Hepatocyte (in vitro differentiated cells): Measurements from ENCODE around the gene SPATS2.

Source experiments
- EZH2 ChIP-seq: fragments of 200-600 bp; sonication (generic); IDR thresholded peaks from 2 replicates; pipeline ENCODE4 v1.6.1; 2016; ENCODE audit warnings: antibody characterized with exemption, mild to moderate bottlenecking, borderline replicate concordance
- TF ChIP-seq, protein P1 (sequence below): fragments of 200-600 bp; sonication (generic); IDR thresholded peaks from 2 replicates; pipeline ENCODE4 v1.5.1; 2016; ENCODE audit warnings: antibody characterized with exemption, mild to moderate bottlenecking; ENCODE audit not compliant: poor library complexity

DNA sequence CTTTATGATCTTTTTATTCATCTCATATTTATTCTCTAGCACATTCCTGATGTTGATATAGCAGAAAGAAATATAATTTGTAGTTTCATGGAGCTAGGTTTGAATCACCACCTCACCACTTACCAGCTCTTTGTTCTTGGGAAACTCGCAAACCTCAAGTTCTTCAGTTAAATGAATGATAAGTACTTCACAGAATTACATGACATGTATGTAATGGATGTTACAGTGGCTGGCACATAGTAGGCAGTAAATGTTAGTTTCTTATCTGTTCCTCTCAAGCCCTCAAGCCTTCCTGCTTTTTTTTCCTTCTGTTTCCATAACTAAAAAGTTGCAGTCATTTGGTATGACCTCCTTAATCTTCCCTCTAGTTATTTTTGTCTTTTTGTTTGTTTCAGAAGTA lies 54.9 kb downstream of the SPATS2 start:
- TF ChIP-seq, protein P1, sequence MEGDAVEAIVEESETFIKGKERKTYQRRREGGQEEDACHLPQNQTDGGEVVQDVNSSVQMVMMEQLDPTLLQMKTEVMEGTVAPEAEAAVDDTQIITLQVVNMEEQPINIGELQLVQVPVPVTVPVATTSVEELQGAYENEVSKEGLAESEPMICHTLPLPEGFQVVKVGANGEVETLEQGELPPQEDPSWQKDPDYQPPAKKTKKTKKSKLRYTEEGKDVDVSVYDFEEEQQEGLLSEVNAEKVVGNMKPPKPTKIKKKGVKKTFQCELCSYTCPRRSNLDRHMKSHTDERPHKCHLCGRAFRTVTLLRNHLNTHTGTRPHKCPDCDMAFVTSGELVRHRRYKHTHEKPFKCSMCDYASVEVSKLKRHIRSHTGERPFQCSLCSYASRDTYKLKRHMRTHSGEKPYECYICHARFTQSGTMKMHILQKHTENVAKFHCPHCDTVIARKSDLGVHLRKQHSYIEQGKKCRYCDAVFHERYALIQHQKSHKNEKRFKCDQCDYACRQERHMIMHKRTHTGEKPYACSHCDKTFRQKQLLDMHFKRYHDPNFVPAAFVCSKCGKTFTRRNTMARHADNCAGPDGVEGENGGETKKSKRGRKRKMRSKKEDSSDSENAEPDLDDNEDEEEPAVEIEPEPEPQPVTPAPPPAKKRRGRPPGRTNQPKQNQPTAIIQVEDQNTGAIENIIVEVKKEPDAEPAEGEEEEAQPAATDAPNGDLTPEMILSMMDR: no peak
- no peak for TF ChIP-seq EZH2
